HT1080 (cell line): ENCODE data around the gene UQCR11. TPM values are rescaled to one million over a fixed set of nuclear protein-coding genes. Genes with fewer than 3 reads are reported as not detected.
"Not testable (repeated sequence)": the region's sequence is repeated elsewhere in the genome, so short reads cannot be mapped to it uniquely, and the experiment has no call there.

Source experiments
- DNase-seq: peaks from one replicate; pipeline ENCODE4 v3.0.0-alpha.2; 2015; ENCODE audit warnings: low read depth
- polyA plus RNA-seq, 2 experiments: library from polyadenylated mRNA; depleted of rRNA; stranded (reverse); fragments of >200 nt; gene quantifications; 2 replicates each; pipeline ENCODE4 v1.2.3, GENCODE V29; 2015
- total RNA-seq: library from RNA; depleted of rRNA; stranded (reverse); fragments of >200 nt; shearing (Covaris generic); gene quantifications from 2 replicates; pipeline ENCODE4 v1.2.3, GENCODE V29; 2014; rRNA removed

UQCR11 gene
- total RNA-seq: 123 and 127 TPM in 2 replicates
- 63.7 and 117 TPM in 2 replicates for polyA plus RNA-seq (2015; cell fraction: cytosol; rRNA removed)
- polyA plus RNA-seq (2015; cell fraction: nucleus; rRNA removed): 30.4 and 36.1 TPM in 2 replicates

- peak; percentile 93 for DNase-seq
Observed at GRCh38 chr19:1605236-1606137, at the start of gene UQCR11. UQCR11 (minus strand) TSS chr19:1605462; CDS start chr19:1605409, 53 bp downstream.

GRCh38 chr19:1654178-1654792 lies 49.0 kb upstream of the UQCR11 start:
- no peak for DNase-seq

- DNase-seq: no peak
Observed at GRCh38 chr19:1653300-1653628, 48.0 kb upstream of the UQCR11 start.

GRCh38 chr19:1652471-1653299 lies 47.4 kb upstream of the UQCR11 start, which contains the start of gene TCF3:
TCF3 (minus strand) TSS chr19:1652615; CDS start chr19:1650248, 2,367 bp downstream.
- peak; percentile 98 for DNase-seq

- DNase-seq: no peak
Observed at GRCh38 chr19:1651568-1652291, 46.5 kb upstream of the UQCR11 start.

- peak; percentile 13 for DNase-seq
Observed at GRCh38 chr19:1650650-1651567, 45.6 kb upstream of the UQCR11 start.

GRCh38 chr19:1649706-1650649 lies 44.7 kb upstream of the UQCR11 start:
- DNase-seq: no peak

GRCh38 chr19:1648920-1649541 lies 43.8 kb upstream of the UQCR11 start:
- no peak for DNase-seq

GRCh38 chr19:1648459-1648849 lies 43.2 kb upstream of the UQCR11 start:
- DNase-seq: no peak

GRCh38 chr19:1647501-1648458 lies 42.5 kb upstream of the UQCR11 start:
- no peak for DNase-seq

GRCh38 chr19:1646659-1647453 lies 41.6 kb upstream of the UQCR11 start:
- no peak for DNase-seq

- no peak for DNase-seq
Observed at GRCh38 chr19:1646149-1646548, 40.9 kb upstream of the UQCR11 start.

- no peak for DNase-seq
Observed at GRCh38 chr19:1645299-1645698, 40.0 kb upstream of the UQCR11 start.

GRCh38 chr19:1644070-1644469 lies 38.8 kb upstream of the UQCR11 start:
- DNase-seq: no peak

- DNase-seq: not testable (repeated sequence)
Observed at GRCh38 chr19:1640893-1641448, 35.7 kb upstream of the UQCR11 start.
